Tibial nerve (tissue), 4 donors: ENCODE data around the gene APOBEC3H.

Source experiments
- CTCF ChIP-seq, 5 experiments: fragments of 200-600 bp in 3 of 5; fragments of 450-650 bp in 2 of 5; sonication (generic) in 3 of 5; IDR thresholded peaks; one replicate each; pipeline ENCODE4 v1.5.1; 2016 to 2019; ENCODE audit warnings: antibody characterized with exemption in 5 of 5, mild to moderate bottlenecking in 3 of 5, moderate library complexity in 2 of 5
- EP300 ChIP-seq, 2 donors: sonication (generic); formaldehyde crosslinking; IDR thresholded peaks; one replicate each; pipeline ENCODE4 v1.6.1; 2017; ENCODE audit warnings: antibody characterized with exemption in 2 of 2, mild to moderate bottlenecking in 1 of 2

GRCh38 chr22:39070186-39070585, 26.9 kb upstream of the APOBEC3H start:
- no peak for TF ChIP-seq EP300 (IDR thresholded peaks at IDR 0.05)
- no peak for TF ChIP-seq CTCF (IDR thresholded peaks at IDR 0.05)
